Spleen (tissue), 7 donors: ENCODE results near the gene SUPV3L1.

ENCODE experiments used
- CTCF ChIP-seq, 11 experiments: fragments of 200-600 bp in 7 of 11; fragments of 450-650 bp in 4 of 11; sonication (generic) in 4 of 11; IDR thresholded peaks in 8 of 11; conservative IDR thresholded peaks in 3 of 11; 1 replicate in 7 of 11; 2 replicates in 4 of 11; pipeline versions ENCODE4 v1.4.0 to v1.8.0; 2016 to 2021; ENCODE audit warnings: antibody characterized with exemption in 11 of 11, inconsistent platforms in 4 of 11, mild to moderate bottlenecking in 1 of 11
- POLR2A ChIP-seq, 3 donors: fragments of 450-650 bp; IDR thresholded peaks; one replicate each; pipeline ENCODE4 v1.5.1; 2017; ENCODE audit warnings: antibody characterized with exemption in 3 of 3, mild to moderate bottlenecking in 1 of 3
- POLR2AphosphoS5 ChIP-seq, 3 donors: sonication (generic); formaldehyde crosslinking; IDR thresholded peaks; one replicate each; pipeline ENCODE4 v1.5.1; 2017; ENCODE audit warnings: antibody characterized with exemption in 3 of 3
- donor health status: DM: no; HTN: no; CAD: no; lungs with moderate emphysema.
- donor health status: DM: no; HTN: no; CAD: no.
- donor health status: DM: no; HTN: no; CAD: no.

GRCh38 chr10:69214666-69215131 is 34.7 kb downstream of the SUPV3L1 start:
- TF ChIP-seq CTCF (IDR thresholded peaks at IDR 0.05 in 8 of 11, conservative IDR thresholded peaks at IDR 0.05 in 3 of 11): no peak
- TF ChIP-seq POLR2AphosphoS5 (IDR thresholded peaks at IDR 0.05): peak in 1 of 3 donors; percentile 40
- TF ChIP-seq POLR2A (IDR thresholded peaks at IDR 0.05): no peak
